ENCODE results near the gene GIT1.

The GIT1 gene

GRCh38 chr17:29584452-29585079, 4.9 kb downstream of the GIT1 start:
- DNase-seq: no peak
- peaks cover 44 to 64% of the 10 kb centered on the region in 2 donors for H3K4me1 Mint-ChIP-seq
- H3K9me3 Mint-ChIP-seq: peaks cover 2 to 4% of the 10 kb centered on the region in 2 donors
- H3K27me3 Mint-ChIP-seq: no peaks in the 10 kb centered on the region
- ATAC-seq (replicated peaks): no peak
- peaks cover 32 to 38% of the 10 kb centered on the region in 2 donors for H3K36me3 Mint-ChIP-seq
- H3K27ac Mint-ChIP-seq: peak overlapping the region; percentile 83
- H3K4me3 Mint-ChIP-seq: peak overlapping the region; percentile 11 to 60

- peak overlapping the region in 1 of 2 donors; percentile 11 for H3K4me3 Mint-ChIP-seq
- H3K27ac Mint-ChIP-seq: peak overlapping the region; percentile 83
- peaks cover 2 to 4% of the 10 kb centered on the region in 2 donors for H3K9me3 Mint-ChIP-seq
- DNase-seq (no peak), ATAC-seq (replicated peaks) (no peak)
- peaks cover 44 to 63% of the 10 kb centered on the region in 2 donors for H3K4me1 Mint-ChIP-seq
- no peaks in the 10 kb centered on the region for H3K27me3 Mint-ChIP-seq
- H3K36me3 Mint-ChIP-seq: peaks cover 35 to 43% of the 10 kb centered on the region in 2 donors
Observed at GRCh38 chr17:29583324-29584248, 5.9 kb downstream of the GIT1 start.

GRCh38 chr17:29582772-29583171, 6.7 kb downstream of the GIT1 start:
- no peak overlapping the region for H3K27ac Mint-ChIP-seq
- peaks cover 2 to 4% of the 10 kb centered on the region in 2 donors for H3K9me3 Mint-ChIP-seq
- H3K27me3 Mint-ChIP-seq: no peaks in the 10 kb centered on the region
- peaks cover 39 to 55% of the 10 kb centered on the region in 2 donors for H3K4me1 Mint-ChIP-seq
- DNase-seq (no peak), ATAC-seq (replicated peaks) (no peak)
- no peak overlapping the region for H3K4me3 Mint-ChIP-seq
- H3K36me3 Mint-ChIP-seq: peaks cover 42 to 50% of the 10 kb centered on the region in 2 donors

- peaks cover 2 to 4% of the 10 kb centered on the region in 2 donors for H3K9me3 Mint-ChIP-seq
- no peak for ATAC-seq (replicated peaks)
- H3K27ac Mint-ChIP-seq: peak overlapping the region; percentile 9
- no peak overlapping the region for H3K4me3 Mint-ChIP-seq
- H3K4me1 Mint-ChIP-seq: peaks cover 35 to 50% of the 10 kb centered on the region in 2 donors
- no peaks in the 10 kb centered on the region for H3K27me3 Mint-ChIP-seq
- no peak for DNase-seq
- peaks cover 45 to 52% of the 10 kb centered on the region in 2 donors for H3K36me3 Mint-ChIP-seq
Observed at GRCh38 chr17:29582254-29582765, 7.1 kb downstream of the GIT1 start.

- peaks cover 45 to 52% of the 10 kb centered on the region in 2 donors for H3K36me3 Mint-ChIP-seq
- H3K4me1 Mint-ChIP-seq: peaks cover 33 to 44% of the 10 kb centered on the region in 2 donors
- ATAC-seq (replicated peaks) (no peak), DNase-seq (no peak)
- H3K27ac Mint-ChIP-seq: no peak overlapping the region
- no peaks in the 10 kb centered on the region for H3K27me3 Mint-ChIP-seq
- H3K4me3 Mint-ChIP-seq: no peak overlapping the region
- H3K9me3 Mint-ChIP-seq: peaks cover 2 to 4% of the 10 kb centered on the region in 2 donors
Observed at GRCh38 chr17:29581583-29582253, 7.7 kb downstream of the GIT1 start.

- no peaks in the 10 kb centered on the region for H3K27me3 Mint-ChIP-seq
- H3K36me3 Mint-ChIP-seq: peaks cover 51 to 61% of the 10 kb centered on the region in 2 donors
- H3K9me3 Mint-ChIP-seq: peaks cover 2 to 4% of the 10 kb centered on the region in 2 donors
- H3K4me3 Mint-ChIP-seq: no peak overlapping the region
- ATAC-seq (replicated peaks) (peak; percentile 97 to 99), DNase-seq (peak; percentile 84)
- H3K4me1 Mint-ChIP-seq: peaks cover 36 to 38% of the 10 kb centered on the region in 2 donors
- H3K27ac Mint-ChIP-seq: peak overlapping the region; percentile 84
Observed at GRCh38 chr17:29579866-29580771, 9.3 kb downstream of the GIT1 start.

GRCh38 chr17:29578626-29579485, 10.6 kb downstream of the GIT1 start:
- Mint-ChIP-seq H3K9me3 (peaks cover 2 to 4% of the 10 kb centered on the region in 2 donors), H3K4me3 (no peak overlapping the region), H3K4me1 (peaks cover 31 to 38% of the 10 kb centered on the region in 2 donors), H3K27ac (no peak overlapping the region), H3K27me3 (no peaks in the 10 kb centered on the region), H3K36me3 (peaks cover 63 to 70% of the 10 kb centered on the region in 2 donors)
- ATAC-seq (replicated peaks): no peak
- DNase-seq: no peak

GRCh38 chr17:29577385-29578211, 11.8 kb downstream of the GIT1 start:
- ATAC-seq (replicated peaks): no peak
- peaks cover 29 to 44% of the 10 kb centered on the region in 2 donors for H3K4me1 Mint-ChIP-seq
- H3K4me3 Mint-ChIP-seq: no peak overlapping the region
- no peaks in the 10 kb centered on the region for H3K27me3 Mint-ChIP-seq
- no peak overlapping the region for H3K27ac Mint-ChIP-seq
- peaks cover 2 to 4% of the 10 kb centered on the region in 2 donors for H3K9me3 Mint-ChIP-seq
- H3K36me3 Mint-ChIP-seq: peaks cover 59 to 67% of the 10 kb centered on the region in 2 donors
- DNase-seq: no peak

- Mint-ChIP-seq H3K4me3 (no peak overlapping the region), H3K4me1 (peaks cover 29 to 45% of the 10 kb centered on the region in 2 donors), H3K36me3 (peaks cover 53 to 62% of the 10 kb centered on the region in 2 donors), H3K27me3 (no peaks in the 10 kb centered on the region), H3K27ac (no peak overlapping the region), H3K9me3 (peaks cover 2 to 4% of the 10 kb centered on the region in 2 donors)
- no peak for ATAC-seq (replicated peaks)
- DNase-seq: no peak
Observed at GRCh38 chr17:29577001-29577370, 12.5 kb downstream of the GIT1 start.

GRCh38 chr17:29576214-29577000, 13.0 kb downstream of the GIT1 start:
- peaks cover 2 to 4% of the 10 kb centered on the region in 2 donors for H3K9me3 Mint-ChIP-seq
- H3K4me3 Mint-ChIP-seq: no peak overlapping the region
- H3K4me1 Mint-ChIP-seq: peaks cover 29 to 49% of the 10 kb centered on the region in 2 donors
- DNase-seq (no peak), ATAC-seq (replicated peaks) (no peak)
- H3K27ac Mint-ChIP-seq: peak overlapping the region; percentile 47
- no peaks in the 10 kb centered on the region for H3K27me3 Mint-ChIP-seq
- peaks cover 49 to 62% of the 10 kb centered on the region in 2 donors for H3K36me3 Mint-ChIP-seq

- H3K4me3 Mint-ChIP-seq: no peak overlapping the region
Observed at GRCh38 chr17:29575511-29576213, 13.8 kb downstream of the GIT1 start.

More at GRCh38 chr17:29575511-29576213, 13.8 kb downstream of the GIT1 start:
- Mint-ChIP-seq H3K4me1 (peaks cover 27 to 45% of the 10 kb centered on the region in 2 donors), H3K27ac (peak overlapping the region; percentile 11), H3K36me3 (peaks cover 51 to 58% of the 10 kb centered on the region in 2 donors), H3K9me3 (peaks cover 2 to 4% of the 10 kb centered on the region in 2 donors), H3K27me3 (no peaks in the 10 kb centered on the region)
- DNase-seq (no peak), ATAC-seq (replicated peaks) (no peak)

Data from stimulated activated naive B cell treated with anti-CD40 and anti-IgM and Interleukin-4, amounts not matched to agents 10 μg/mL and 1 μg/mL and 100 μg/mL, for 72 hours (primary cell).